ENCODE results near the gene MX2.

Gene MX2

DNA sequence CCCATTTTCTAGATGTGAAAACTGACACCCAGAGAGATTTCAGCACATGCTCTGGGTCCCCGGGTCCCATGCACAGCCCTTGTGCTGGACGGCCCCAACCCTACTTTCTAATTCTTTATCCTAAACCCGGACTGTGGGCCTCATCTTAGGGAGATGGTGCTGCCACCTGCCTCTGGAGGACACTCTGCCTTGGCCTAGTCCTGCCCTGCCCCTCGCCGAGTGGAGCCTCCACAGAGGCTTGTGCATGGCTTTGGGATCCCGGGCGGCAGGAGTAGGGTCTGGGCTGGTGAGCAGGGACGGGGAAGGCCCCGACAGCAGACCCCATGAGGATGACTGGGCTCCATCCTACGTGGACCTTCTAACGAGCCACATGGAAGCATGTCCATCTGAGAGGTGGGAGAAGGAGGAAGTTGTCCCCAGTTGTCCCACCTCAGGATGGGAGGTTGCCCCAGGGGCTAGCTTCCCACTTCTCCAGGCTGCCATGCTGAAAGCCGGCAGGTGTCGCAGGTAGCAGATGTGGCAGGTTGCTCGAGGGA lies 12.4 kb downstream of the MX2 start:
- Histone ChIP-seq H3K36me3 (replicated peaks) (no peaks in the 10 kb centered on the region), H3K9me3 (no peaks in the 10 kb centered on the region; the same call in 1 of the 2 replicates), H3K27me3 (ENCODE audit: low read depth) (no peaks in the 10 kb centered on the region), H3K4me1 (no peaks in the 10 kb centered on the region), H3K4me3 (no peak overlapping the region)
- in situ Hi-C loops (cut with MboI; ENCODE audit: low sequenced_read_pairs) = no loop called here
- DNase-seq (ENCODE audit: low spot score in 2 of 2) = no peak

DNA sequence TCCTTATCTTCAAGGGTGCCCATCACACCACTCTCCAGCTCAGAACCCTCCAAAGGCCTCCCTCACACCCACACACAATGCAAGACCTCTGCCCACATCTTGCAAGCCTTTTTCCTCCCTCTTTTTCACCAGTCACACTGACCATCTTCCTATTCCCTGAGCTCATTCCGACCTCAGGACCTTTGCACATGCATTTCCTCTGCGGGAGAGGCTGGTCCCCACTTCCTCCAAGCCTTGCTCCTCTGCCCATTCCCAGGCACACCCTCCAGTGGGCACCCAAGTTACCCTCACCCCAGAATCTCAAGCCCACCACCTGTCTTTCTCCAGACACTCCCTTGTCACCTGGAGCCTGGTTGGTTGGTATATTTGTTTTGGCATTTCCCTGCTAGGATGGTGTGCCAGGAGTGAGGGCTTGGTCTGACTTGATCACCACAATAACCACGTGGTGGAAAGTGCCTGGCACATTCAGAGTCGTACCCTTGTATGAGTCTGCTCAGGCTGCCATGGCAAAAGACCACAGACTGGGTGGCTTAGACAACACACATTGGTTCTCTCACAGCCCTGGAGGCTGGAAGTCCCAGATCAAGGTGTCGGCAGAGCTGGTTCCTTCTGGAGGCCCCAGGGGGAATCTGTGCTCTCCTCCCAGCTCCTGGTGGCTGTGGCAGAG lies 13.2 kb downstream of the MX2 start:
- Histone ChIP-seq H3K36me3 (replicated peaks) (no peaks in the 10 kb centered on the region), H3K9me3 (no peaks in the 10 kb centered on the region; the same call in 1 of the 2 replicates), H3K4me3 (no peak overlapping the region), H3K4me1 (no peaks in the 10 kb centered on the region), H3K27me3 (ENCODE audit: low read depth) (no peaks in the 10 kb centered on the region)
- in situ Hi-C loops (cut with MboI; ENCODE audit: low sequenced_read_pairs) = no loop called here
- DNase-seq (ENCODE audit: low spot score in 2 of 2) = no peak

DNA sequence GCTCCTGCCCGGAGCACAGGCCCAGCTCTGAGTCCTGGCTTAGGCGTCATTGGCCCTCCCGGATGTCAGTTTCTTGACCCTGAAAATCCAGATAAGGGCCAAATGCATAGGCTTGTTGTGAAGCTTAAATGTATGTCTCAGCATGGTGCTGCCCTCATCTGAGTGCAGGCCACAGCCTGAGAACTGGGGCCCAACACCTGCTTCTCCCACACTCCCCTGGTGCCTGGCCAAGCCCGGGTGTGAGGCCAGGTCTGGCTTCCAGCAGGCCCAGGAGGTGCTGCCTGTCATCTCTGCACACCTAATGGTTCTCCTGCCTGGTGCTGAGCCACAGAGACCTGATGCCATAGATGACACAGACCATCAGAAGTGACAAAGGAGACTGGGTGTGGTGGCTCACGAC lies 14.0 kb downstream of the MX2 start:
- no peaks in the 10 kb centered on the region for H3K4me1 ChIP-seq
- DNase-seq (ENCODE audit: low spot score in 2 of 2) = no peak
- in situ Hi-C loops (cut with MboI; ENCODE audit: low sequenced_read_pairs) = no loop called here
- no peaks in the 10 kb centered on the region for H3K36me3 ChIP-seq (replicated peaks)
- H3K9me3 ChIP-seq = no peaks in the 10 kb centered on the region
- no peak overlapping the region for H3K4me3 ChIP-seq
- no peaks in the 10 kb centered on the region for H3K27me3 ChIP-seq (ENCODE audit: low read depth)

DNA sequence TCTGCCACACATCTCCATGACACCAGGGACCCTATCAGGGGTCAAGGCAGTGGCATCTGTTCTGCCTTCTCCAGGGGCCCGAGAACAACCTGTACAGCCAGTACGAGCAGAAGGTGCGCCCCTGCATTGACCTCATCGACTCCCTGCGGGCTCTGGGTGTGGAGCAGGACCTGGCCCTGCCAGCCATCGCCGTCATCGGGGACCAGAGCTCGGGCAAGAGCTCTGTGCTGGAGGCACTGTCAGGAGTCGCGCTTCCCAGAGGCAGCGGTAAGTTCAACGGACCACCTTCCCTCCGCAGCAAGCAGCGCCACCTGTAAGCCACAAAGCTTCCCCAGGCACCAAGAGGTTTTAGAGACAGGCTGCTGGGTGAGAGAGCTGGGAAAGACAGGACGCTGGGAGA lies 15.9 kb downstream of the MX2 start:
- Histone ChIP-seq H3K4me3 (no peak overlapping the region), H3K36me3 (replicated peaks) (no peaks in the 10 kb centered on the region), H3K27me3 (ENCODE audit: low read depth) (no peaks in the 10 kb centered on the region), H3K9me3 (peaks cover 4% of the 10 kb centered on the region; the same call in 1 of the 2 replicates), H3K4me1 (no peaks in the 10 kb centered on the region)
- in situ Hi-C loops (cut with MboI; ENCODE audit: low sequenced_read_pairs) = no loop called here
- no peak for DNase-seq (ENCODE audit: low spot score in 2 of 2)

DNA sequence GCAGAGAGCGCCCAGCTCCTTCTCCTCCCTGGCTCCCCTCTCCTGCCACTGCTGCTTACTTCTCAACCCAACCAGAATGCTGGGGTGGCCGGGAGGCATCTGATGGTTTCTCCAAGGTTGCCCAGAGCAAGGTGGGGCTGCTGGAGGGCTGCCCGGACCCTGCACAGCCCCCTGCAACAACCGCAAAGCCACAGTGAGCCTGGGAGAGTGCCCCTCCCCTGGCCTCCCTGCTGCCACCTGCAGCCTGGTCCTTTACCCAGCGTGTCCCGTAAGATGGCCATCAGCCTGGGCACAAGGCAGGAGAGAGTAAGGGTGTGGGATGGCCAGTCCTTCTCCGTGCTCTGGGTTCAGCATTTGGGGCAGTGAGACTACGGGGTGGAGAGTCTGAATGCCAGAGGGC lies 17.0 kb downstream of the MX2 start:
- no peak for DNase-seq (ENCODE audit: low spot score in 2 of 2)
- Histone ChIP-seq H3K9me3 (peaks cover 4% of the 10 kb centered on the region; the same call in 1 of the 2 replicates), H3K4me1 (no peaks in the 10 kb centered on the region), H3K4me3 (no peak overlapping the region), H3K36me3 (replicated peaks) (no peaks in the 10 kb centered on the region), H3K27me3 (ENCODE audit: low read depth) (no peaks in the 10 kb centered on the region)
- in situ Hi-C loops (cut with MboI; ENCODE audit: low sequenced_read_pairs) = no loop called here

DNA sequence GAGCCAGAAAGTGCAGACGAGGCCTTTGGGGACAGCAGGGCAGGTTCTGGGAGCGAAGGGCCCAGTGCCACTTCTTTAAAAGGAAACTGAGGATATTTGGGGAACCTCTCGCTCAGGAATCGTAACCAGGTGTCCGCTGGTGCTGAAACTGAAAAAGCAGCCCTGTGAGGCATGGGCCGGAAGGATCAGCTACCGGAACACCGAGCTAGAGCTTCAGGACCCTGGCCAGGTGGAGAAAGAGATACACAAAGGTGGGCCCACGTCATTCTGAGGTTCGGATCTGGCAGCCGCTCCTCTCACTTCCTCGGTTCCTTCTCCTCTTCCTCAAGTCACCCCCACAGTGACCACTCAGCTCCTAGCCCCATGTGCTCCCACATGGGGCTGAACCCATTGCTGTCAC lies 18.1 kb downstream of the MX2 start:
- Histone ChIP-seq H3K4me1 (no peaks in the 10 kb centered on the region), H3K36me3 (replicated peaks) (no peaks in the 10 kb centered on the region), H3K4me3 (no peak overlapping the region), H3K27me3 (ENCODE audit: low read depth) (no peaks in the 10 kb centered on the region), H3K9me3 (peaks cover 4% of the 10 kb centered on the region; the same call in 1 of the 2 replicates)
- no peak for DNase-seq (ENCODE audit: low spot score in 2 of 2)
- in situ Hi-C loops (cut with MboI; ENCODE audit: low sequenced_read_pairs) = no loop called here

DNA sequence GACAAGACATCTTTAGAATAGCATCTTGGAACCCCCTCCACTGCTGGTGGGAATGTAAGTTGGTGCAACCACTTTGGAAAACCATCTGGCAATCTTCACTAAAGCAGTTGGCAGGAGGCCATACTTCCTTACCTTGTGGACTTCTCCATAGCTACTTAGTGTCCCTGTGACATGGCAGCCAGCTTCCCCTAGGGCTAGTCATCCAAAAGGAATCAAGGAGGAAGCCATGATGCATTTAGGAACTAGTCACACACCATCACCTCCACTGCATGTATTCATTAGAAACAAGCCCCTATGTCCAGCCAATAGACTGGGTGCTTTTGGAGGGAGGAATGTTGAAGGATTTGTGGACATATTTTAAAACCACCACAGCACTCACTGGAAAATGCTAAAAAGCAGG lies 19.9 kb downstream of the MX2 start:
- Histone ChIP-seq H3K36me3 (replicated peaks) (no peaks in the 10 kb centered on the region), H3K27me3 (ENCODE audit: low read depth) (no peaks in the 10 kb centered on the region), H3K9me3 (peaks cover 4% of the 10 kb centered on the region), H3K4me3 (no peak overlapping the region), H3K4me1 (no peaks in the 10 kb centered on the region)
- DNase-seq (ENCODE audit: low spot score in 2 of 2) = no peak
- in situ Hi-C loops (cut with MboI; ENCODE audit: low sequenced_read_pairs) = no loop called here

DNA sequence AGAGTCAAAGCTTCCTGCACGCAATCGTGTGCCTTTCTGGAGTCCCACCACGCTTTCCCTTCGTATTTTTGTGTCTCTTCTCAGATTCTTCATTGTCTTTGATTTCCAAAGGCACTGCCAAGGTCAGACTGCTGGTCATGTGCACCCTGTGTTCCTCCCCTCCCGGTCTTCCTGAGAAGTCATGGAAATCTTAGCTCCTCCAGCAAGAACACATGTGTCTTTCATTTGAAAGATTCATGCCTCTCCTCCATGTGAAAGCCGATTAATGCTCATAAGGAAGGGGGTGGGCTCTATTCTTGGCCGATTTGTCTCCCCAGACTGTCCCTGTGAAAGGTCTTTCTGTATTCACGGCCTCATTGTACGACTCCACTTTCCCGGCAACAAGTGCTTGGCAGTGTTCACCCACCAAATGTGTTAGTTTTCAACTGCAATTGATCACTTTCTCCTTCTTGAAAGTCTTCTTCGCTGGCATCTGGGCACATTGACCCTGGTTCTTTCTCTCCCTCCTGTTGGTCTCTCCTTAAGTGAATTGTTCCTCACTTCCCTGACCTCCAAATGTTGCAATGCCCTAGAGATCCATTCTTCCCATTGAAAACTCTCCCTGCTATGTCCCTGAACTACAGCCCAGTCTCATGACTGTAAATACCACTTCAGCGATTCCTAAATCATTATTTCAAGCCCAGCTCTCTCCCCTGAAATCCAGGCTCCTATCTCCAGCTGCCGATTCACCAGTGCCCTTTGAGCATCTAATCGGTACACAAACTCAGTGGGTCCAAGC lies 25.4 kb downstream of the MX2 start:
- Histone ChIP-seq H3K36me3 (replicated peaks) (no peaks in the 10 kb centered on the region), H3K4me3 (no peak overlapping the region), H3K9me3 (peaks cover 2% of the 10 kb centered on the region; the same call in 1 of the 2 replicates), H3K27me3 (ENCODE audit: low read depth) (no peaks in the 10 kb centered on the region), H3K4me1 (no peaks in the 10 kb centered on the region)
- no peak for DNase-seq (ENCODE audit: low spot score in 2 of 2)
- in situ Hi-C loops (cut with MboI; ENCODE audit: low sequenced_read_pairs) = no loop called here

DNA sequence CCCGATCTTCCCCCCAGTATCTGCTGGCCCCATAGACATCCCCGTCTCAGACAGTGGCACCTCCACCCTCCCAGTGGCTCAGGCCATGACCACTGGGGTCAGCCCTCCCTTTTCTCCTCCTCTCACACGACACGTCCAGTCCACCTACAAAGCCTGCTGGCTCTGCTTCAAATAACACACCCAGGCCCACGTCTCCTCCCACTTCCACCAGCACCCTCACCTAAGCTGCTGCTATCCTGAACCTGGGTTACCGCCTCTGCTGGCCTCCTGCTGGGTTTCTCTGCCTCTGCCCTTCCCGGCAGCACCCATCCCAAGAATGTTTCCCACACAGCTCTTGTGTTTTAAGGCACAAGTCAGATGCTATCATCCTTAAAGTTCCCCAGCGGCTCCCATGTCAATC lies 26.0 kb downstream of the MX2 start:
- no peak for DNase-seq (ENCODE audit: low spot score in 2 of 2)
- no peaks in the 10 kb centered on the region for H3K36me3 ChIP-seq (replicated peaks)
- no peaks in the 10 kb centered on the region; the same call in 1 of the 2 replicates for H3K9me3 ChIP-seq
- H3K27me3 ChIP-seq (ENCODE audit: low read depth) = no peaks in the 10 kb centered on the region
- no peak overlapping the region for H3K4me3 ChIP-seq
- in situ Hi-C loops (cut with MboI; ENCODE audit: low sequenced_read_pairs) = no loop called here
- no peaks in the 10 kb centered on the region for H3K4me1 ChIP-seq

DNA sequence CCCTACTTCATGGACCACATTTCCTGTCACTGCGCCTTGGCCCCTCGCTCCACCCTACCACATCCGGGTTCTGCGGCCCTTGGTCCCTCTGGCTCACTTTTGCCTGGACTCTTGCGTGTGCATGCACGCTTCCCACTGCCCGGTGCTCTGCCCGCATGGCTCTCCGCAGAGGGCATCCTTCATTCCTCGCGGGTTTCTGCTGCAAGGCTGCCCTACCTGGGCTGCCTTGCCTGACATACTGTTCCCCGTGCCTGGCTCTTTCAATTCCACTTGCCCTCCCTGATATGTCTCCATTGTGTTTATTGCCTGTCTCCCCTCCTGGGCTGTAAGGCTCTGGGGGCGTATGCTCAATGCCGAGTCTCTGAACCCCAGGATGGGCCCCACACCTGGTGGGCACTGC lies 26.4 kb downstream of the MX2 start:
- no peaks in the 10 kb centered on the region; the same call in 1 of the 2 replicates for H3K9me3 ChIP-seq
- in situ Hi-C loops (cut with MboI; ENCODE audit: low sequenced_read_pairs) = no loop called here
- no peaks in the 10 kb centered on the region for H3K4me1 ChIP-seq
- no peak for DNase-seq (ENCODE audit: low spot score in 2 of 2)
- no peaks in the 10 kb centered on the region for H3K36me3 ChIP-seq (replicated peaks)
- H3K27me3 ChIP-seq (ENCODE audit: low read depth) = no peaks in the 10 kb centered on the region
- no peak overlapping the region for H3K4me3 ChIP-seq

DNA sequence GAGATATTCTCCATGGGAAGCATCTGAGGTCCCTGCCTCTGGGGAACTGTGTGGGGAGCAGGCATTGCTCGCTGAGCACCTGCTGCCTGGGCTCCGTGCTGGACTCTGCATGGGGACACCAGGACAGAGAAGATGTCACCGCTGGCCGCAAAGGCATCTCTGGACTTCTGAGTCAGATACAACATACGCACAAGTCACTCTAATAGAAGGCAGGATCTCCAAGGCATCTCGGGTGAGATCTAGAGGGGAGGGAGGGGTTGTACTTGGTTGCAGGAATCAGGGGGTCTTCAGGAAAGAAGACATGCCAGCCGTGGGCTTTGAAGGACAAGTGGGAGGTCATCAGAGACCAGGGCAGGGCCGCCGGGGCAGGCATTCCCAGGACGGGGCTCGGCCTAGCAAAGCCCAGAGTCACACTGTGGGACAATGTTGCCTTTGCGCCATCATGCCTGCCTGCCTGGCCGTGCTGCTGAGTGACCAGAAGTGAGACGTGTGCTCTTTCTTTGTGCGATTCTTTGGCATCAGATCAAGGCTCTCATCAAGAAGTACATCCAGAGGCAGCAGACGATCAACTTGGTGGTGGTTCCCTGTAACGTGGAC lies 28.3 kb downstream of the MX2 start:
- no peaks in the 10 kb centered on the region for H3K4me1 ChIP-seq
- H3K36me3 ChIP-seq (replicated peaks) = no peaks in the 10 kb centered on the region
- no peak overlapping the region for H3K4me3 ChIP-seq
- DNase-seq (ENCODE audit: low spot score in 2 of 2) = no peak
- H3K9me3 ChIP-seq = no peaks in the 10 kb centered on the region; the same call in none of the 2 replicates
- H3K27me3 ChIP-seq (ENCODE audit: low read depth) = no peaks in the 10 kb centered on the region
- in situ Hi-C loops (cut with MboI; ENCODE audit: low sequenced_read_pairs) = no loop called here

DNA sequence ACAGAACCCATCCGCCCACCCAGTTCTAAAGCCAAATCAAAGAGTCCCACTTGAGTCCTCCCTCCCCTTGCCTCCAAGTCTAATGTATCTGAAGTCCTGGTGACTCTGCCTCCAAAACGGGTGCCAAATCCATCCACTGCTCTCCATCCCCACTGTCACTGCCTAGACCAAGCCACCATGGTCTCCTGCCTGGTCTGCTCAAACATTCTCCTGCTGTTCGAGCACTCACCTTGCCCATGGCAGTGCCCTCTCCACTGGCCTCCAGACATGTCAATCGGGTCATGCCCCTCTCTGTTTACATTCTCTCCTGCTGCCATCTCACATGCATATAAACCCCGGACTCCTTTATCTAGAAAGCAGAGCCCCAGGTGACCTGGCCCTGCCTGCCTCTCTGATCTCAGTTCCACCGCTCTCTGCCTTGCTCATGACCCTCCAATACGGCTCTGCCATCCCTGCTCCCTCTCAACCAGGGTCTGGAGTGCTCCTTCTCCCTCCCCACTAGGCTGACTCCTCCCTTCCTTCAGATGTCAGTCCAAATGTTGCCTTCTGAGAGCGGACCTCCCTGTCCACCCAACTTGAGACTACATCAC lies 32.1 kb downstream of the MX2 start:
- Histone ChIP-seq H3K36me3 (replicated peaks) (no peaks in the 10 kb centered on the region), H3K27me3 (ENCODE audit: low read depth) (no peaks in the 10 kb centered on the region), H3K4me3 (no peak overlapping the region), H3K4me1 (no peaks in the 10 kb centered on the region), H3K9me3 (no peaks in the 10 kb centered on the region; the same call in 1 of the 2 replicates)
- in situ Hi-C loops (cut with MboI; ENCODE audit: low sequenced_read_pairs) = no loop called here
- DNase-seq (ENCODE audit: low spot score in 2 of 2) = no peak

DNA sequence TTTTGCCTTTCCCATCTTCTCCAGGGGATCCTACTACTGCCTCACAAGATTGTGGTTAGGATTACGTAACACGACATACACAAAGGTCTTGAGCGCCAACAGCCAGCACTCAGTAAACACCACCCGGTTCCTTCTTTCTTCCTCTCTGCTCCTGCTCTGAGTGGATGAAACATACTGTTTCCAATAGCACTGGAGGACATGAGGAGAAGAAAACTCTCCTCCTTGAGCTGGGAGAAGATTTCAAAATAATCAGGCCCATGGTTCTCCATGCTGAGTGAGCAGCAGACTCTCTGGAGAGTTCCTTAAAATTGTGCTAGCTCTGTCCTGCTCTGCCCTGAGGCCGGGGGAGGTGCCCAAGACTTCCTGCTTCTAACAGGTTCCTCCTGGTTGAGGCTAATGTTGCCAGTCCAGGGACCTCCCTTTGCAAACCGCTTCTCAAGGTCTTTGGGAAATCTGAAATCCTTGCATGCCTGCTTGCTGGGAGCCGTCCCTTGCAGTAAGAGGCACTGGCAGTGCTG lies 34.8 kb downstream of the MX2 start:
- no peaks in the 10 kb centered on the region for H3K36me3 ChIP-seq (replicated peaks)
- DNase-seq (ENCODE audit: low spot score in 2 of 2) = no peak
- H3K4me1 ChIP-seq = no peaks in the 10 kb centered on the region
- no peak overlapping the region for H3K4me3 ChIP-seq
- H3K27me3 ChIP-seq (ENCODE audit: low read depth) = no peaks in the 10 kb centered on the region
- in situ Hi-C loops (cut with MboI; ENCODE audit: low sequenced_read_pairs) = no loop called here
- H3K9me3 ChIP-seq = no peaks in the 10 kb centered on the region; the same call in 1 of the 2 replicates

Measured in HAP-1 (cell line).